ENCODE results near the gene PIEZO1. TPM values are rescaled to one million over a fixed set of nuclear protein-coding genes. Genes with fewer than 3 reads are reported as not detected.
A peak's percentile ranks its signal among the peaks of the same experiment; 100 is the strongest.

Gene PIEZO1
- total RNA-seq, 3 donors from 2014 or later, result 71.4 to 218 (median 129) TPM

GRCh38 chr16:88700636-88701482 is 84.2 kb downstream of the PIEZO1 start:
- Histone ChIP-seq H3K9me3 (no peaks in the 10 kb centered on the region), H3K4me3 (no peak overlapping the region), H3K36me3 (ENCODE audit: low read depth) (no peaks in the 10 kb centered on the region), H3K4me1 (ENCODE audit: low read depth) (peaks cover 16% of the 10 kb centered on the region)
- DNase-seq, result peak; percentile 88 to 98 (median 88)
- TF ChIP-seq CTCF (IDR thresholded peaks at IDR 0.05), result no peak
- peak; percentile 78 for ATAC-seq
- intact Hi-C loops (cut with DNase I, micrococcal nuclease), result no loop called here

- Histone ChIP-seq H3K4me1 (ENCODE audit: low read depth) (peaks cover 12% of the 10 kb centered on the region), H3K36me3 (ENCODE audit: low read depth) (no peaks in the 10 kb centered on the region), H3K9me3 (no peaks in the 10 kb centered on the region), H3K4me3 (no peak overlapping the region)
- ATAC-seq (no peak), DNase-seq (no peak)
- intact Hi-C loops (cut with DNase I, micrococcal nuclease), result no loop called here
- no peak for TF ChIP-seq CTCF (IDR thresholded peaks at IDR 0.05)
These were observed 84.7 kb downstream of the PIEZO1 start for GRCh38 chr16:88700322-88700635.

GRCh38 chr16:88699180-88699579 is 85.8 kb downstream of the PIEZO1 start:
- Histone ChIP-seq H3K4me1 (ENCODE audit: low read depth) (peaks cover 6% of the 10 kb centered on the region), H3K4me3 (no peak overlapping the region), H3K9me3 (no peaks in the 10 kb centered on the region), H3K36me3 (ENCODE audit: low read depth) (no peaks in the 10 kb centered on the region)
- no peak for DNase-seq
- intact Hi-C loops (cut with DNase I, micrococcal nuclease), result no loop called here
- ATAC-seq, result no peak
- TF ChIP-seq CTCF (IDR thresholded peaks at IDR 0.05), result no peak

- no peak for TF ChIP-seq CTCF (IDR thresholded peaks at IDR 0.05)
- DNase-seq (no peak), ATAC-seq (no peak)
- intact Hi-C loops (cut with DNase I, micrococcal nuclease), result no loop called here
- Histone ChIP-seq H3K36me3 (ENCODE audit: low read depth) (no peaks in the 10 kb centered on the region), H3K4me1 (ENCODE audit: low read depth) (peaks cover 6% of the 10 kb centered on the region), H3K4me3 (no peak overlapping the region), H3K9me3 (no peaks in the 10 kb centered on the region)
These were observed 86.4 kb downstream of the PIEZO1 start for GRCh38 chr16:88698646-88699045.

- Histone ChIP-seq H3K4me3 (no peak overlapping the region), H3K9me3 (no peaks in the 10 kb centered on the region), H3K36me3 (ENCODE audit: low read depth) (no peaks in the 10 kb centered on the region), H3K4me1 (ENCODE audit: low read depth) (peaks cover 6% of the 10 kb centered on the region)
- TF ChIP-seq CTCF (IDR thresholded peaks at IDR 0.05), result no peak
- no peak for DNase-seq
- ATAC-seq, result no peak
- intact Hi-C loops (cut with DNase I, micrococcal nuclease), result no loop called here
These were observed 87.0 kb downstream of the PIEZO1 start for GRCh38 chr16:88697831-88698615.
